ENCODE measurements around the gene VANGL1. TPM values are rescaled to one million over a fixed set of nuclear protein-coding genes. Genes with fewer than 3 reads are reported as not detected.
A peak's percentile ranks its signal among the peaks of the same experiment; 100 is the strongest.

The VANGL1 gene
- total RNA-seq, 1 donor from 2014 or later = 5.2 TPM

DNA sequence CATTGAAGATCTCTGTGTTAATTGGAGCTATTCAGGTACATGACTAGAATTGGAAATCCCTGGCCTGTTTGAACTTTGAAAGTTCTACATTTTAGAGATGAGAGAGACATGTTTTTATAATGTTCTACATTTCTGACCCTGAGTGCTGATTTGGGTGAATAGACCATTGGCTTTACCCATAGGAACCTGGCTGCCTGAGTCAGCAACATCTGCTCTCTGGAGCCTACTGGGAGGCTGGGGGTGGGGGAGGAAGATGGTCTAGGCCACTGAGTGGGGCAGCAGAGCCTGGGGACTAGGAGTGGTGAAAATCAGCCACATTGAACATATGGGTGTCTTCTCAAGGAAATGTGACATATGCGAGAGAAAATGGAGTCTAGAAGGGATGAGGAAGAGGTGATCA lies 1.4 kb upstream of the VANGL1 start:
- intact Hi-C loops (cut with DNase I) = no loop called here
- DNase-seq (no peak), ATAC-seq (ENCODE audit: poor library complexity) (no peak)

DNA sequence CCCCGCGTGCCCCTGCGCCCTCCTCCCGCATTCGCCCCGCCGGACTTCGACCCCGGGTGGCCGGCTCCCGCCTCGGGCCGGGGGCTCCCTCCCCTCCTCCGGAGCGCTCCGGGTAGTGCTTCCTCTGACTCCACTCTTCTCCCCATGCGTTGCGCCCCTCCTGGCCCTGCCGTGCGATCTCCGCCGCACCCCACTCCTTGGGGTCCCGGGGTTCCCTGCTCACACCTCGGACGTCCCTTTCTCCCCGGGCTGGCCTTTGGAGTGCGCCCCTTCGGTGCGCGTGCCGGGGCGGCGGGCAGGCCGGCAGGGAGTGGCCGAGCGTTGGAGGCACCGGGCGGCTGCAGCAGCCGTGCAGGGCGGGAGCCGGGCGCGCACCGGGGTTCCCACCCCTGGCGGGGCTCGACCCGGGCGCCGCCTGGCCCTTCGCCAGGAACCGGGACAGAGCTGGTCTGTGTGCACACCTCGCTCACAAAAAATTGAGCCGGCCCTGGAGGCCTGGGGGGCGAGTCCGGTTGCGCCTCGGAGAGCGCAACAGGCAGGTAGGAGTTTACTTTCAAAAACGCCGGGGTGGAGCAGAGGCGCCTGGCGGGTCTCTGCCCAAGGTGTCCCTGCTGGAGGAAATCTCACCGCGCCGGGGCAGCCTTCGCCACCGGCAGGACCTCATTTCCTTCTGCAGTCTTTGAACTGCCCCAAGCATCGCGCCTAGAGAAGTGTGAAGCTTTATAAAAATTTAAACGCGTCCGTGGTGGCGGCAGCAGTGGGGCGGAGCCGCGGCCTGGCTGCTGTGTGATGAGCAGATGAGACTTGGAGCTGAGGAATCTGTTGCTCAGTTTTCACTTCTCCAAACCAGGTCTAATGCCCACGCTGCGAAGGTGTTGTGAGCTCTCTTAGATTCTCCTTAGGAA lies 650 bp downstream of the VANGL1 start:
- peak; percentile 66 for DNase-seq
- peak; percentile 74 for ATAC-seq (ENCODE audit: poor library complexity)
- intact Hi-C loops (cut with DNase I) = no loop called here

GRCh38 chr1:115643225-115643624 lies 1.5 kb downstream of the VANGL1 start:
- intact Hi-C loops (cut with DNase I) = no loop called here
- no peak for DNase-seq
- ATAC-seq (ENCODE audit: poor library complexity) = no peak

DNA sequence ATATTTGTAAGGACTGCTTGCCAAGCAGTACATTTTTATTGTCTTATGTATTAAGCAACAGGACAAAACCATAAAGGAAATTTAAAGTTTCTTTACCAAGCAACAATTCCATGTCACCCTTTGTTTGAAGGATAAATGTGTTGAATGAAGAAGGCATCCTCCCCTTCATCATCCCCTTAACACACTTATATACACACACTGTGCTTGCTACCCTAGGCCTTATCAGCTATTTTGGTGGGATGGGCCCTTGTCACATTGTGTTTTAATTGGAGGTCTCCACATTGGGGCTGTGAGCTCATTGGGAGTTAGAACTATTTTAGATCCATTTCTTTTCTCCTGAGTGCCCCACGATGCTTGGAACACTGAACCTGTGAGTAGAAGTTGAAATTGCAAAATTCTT lies 1.9 kb downstream of the VANGL1 start:
- no peak for DNase-seq
- ATAC-seq (ENCODE audit: poor library complexity) = no peak
- intact Hi-C loops (cut with DNase I) = no loop called here

- intact Hi-C loops (cut with DNase I) = no loop called here
- ATAC-seq (ENCODE audit: poor library complexity) = no peak
- no peak for DNase-seq
Measured at GRCh38 chr1:115644109-115644508, 2.3 kb downstream of the VANGL1 start.

- DNase-seq (no peak), ATAC-seq (ENCODE audit: poor library complexity) (no peak)
- intact Hi-C loops (cut with DNase I) = no loop called here
Measured at GRCh38 chr1:115647047-115647446, 5.3 kb downstream of the VANGL1 start.

DNA sequence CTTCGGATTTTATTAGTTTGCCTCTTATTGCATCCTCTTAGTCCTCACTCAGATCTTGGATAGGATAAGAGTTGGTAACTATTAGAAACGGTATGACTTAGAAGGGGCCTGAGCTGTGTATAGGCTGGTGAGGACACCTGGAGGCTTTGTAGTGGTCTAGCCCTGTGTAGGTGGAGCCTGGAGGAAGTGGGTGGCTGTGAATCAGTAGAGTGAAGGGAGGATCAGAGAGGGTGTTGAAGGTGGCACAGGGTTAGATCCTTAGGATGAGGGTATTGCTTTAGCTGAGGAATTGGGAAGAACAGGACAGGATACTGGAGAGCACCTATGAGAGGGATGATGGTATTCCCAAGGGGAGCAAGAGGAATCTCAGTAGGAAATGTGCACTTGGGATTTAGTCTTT lies 5.7 kb downstream of the VANGL1 start:
- no peak for ATAC-seq (ENCODE audit: poor library complexity)
- intact Hi-C loops (cut with DNase I) = no loop called here
- no peak for DNase-seq

DNA sequence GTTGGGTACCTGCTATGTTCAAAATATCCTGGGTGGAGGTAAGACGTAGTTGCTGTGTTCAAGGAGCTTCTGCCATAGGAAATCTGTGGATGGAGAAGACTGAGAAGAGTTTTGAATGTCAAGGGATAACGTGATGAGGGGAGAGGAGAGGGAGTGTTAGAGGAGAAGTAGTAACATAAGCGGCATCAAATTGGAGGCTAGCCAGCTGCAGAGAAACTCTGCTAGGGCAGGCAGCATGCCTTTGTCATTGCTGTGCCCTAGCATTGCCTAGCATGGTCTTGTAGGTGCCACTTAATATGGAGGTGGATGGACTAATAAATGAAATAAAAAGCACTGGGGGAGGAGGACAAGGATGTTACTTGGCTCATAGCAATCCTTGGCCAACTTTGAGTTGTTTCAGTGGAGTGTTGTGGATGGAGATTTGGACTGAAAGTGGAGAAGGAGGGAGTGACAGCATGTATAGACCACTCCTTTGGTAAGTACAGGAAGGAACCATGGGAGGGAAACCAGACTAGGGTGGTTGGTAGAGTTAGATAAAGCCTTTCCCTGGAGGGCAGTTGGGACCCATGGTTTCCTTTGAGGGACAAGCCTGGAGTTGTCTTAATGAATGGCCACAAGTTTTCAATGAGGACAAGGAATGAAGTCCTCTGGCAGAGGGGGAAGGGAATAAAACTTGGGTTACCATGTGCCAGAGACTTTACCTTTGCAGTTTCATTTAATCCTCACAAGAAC lies 6.3 kb downstream of the VANGL1 start:
- intact Hi-C loops (cut with DNase I) = no loop called here
- DNase-seq (no peak), ATAC-seq (ENCODE audit: poor library complexity) (peak; percentile 51)

DNA sequence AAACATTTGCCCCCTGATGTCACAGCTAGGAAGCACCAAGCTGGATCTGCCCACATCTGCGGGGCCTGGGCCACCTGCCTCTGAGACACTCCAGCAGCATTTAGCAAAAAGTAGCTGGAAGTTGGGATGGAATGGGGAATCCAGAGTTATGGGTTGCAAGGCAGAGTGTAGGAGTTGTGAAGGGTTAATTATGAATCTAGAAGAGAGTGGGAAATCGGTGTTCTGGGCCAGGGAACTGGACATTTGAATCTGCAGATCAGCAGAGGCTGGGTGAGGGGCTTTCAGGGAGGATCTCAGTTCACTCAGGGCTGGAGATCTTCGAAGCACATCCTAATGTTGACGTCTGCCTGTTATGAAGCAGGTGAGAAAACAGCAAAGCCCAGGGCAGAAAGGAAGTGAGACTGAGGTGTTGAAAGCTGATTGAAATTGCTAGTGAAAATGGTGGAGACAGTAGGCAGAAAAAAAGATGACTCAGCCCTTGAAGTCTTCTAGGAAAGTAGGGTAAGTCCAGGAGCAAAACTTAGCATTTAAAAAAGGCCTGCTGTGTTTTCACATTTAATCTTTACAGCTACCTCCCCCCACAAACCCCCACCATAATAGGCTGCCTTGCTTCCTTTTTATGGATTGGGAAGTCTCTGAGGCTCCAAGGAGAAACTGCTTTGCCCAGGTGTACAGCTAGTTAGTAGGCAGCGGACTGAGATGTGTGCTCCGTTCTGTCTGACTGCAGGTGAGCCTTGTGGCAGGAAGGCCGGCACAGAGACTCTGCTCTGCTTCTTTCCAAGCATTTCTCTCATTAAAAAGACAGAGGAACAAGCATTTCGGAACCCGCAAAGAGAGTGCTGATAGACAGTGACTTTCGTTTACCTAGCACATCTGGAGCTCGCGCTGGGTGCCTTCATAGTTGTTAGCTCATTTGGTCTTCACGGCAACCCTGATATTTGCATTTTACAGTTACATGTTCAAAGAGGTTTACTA lies 7.2 kb downstream of the VANGL1 start:
- peak; percentile 32 for ATAC-seq (ENCODE audit: poor library complexity)
- intact Hi-C loops (cut with DNase I) = no loop called here
- no peak for DNase-seq

DNA sequence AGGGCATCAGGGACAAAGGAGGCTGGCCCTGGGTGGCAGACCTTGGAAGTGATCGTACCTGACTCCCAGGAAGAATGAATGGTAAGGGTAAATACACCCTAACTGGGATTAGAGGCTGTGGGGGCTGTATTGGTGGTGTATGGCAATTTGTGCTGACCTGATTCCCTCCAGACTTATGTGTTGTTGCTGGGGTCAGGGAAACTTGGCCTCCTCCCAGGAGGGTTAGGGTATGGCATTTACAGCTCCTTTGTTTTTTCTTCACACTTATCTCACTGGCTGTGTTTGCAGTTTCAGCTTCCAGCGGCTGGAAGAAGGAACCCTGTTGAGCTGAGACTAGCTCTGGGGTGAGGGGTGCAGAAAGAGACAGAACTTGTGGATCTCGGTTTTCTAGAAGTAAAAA lies 8.2 kb downstream of the VANGL1 start:
- intact Hi-C loops (cut with DNase I) = no loop called here
- no peak for ATAC-seq (ENCODE audit: poor library complexity)

GRCh38 chr1:115650961-115651360 lies 9.2 kb downstream of the VANGL1 start:
- ATAC-seq (ENCODE audit: poor library complexity) = no peak
- intact Hi-C loops (cut with DNase I) = no loop called here

More for the DNA sequence above, 8.2 kb downstream of the VANGL1 start:
- no peak for DNase-seq

GRCh38 chr1:115651391-115651790 lies 9.6 kb downstream of the VANGL1 start:
- ATAC-seq (ENCODE audit: poor library complexity) = no peak
- intact Hi-C loops (cut with DNase I) = no loop called here
- DNase-seq = no peak

More at GRCh38 chr1:115650961-115651360, 9.2 kb downstream of the VANGL1 start:
- no peak for DNase-seq

DNA sequence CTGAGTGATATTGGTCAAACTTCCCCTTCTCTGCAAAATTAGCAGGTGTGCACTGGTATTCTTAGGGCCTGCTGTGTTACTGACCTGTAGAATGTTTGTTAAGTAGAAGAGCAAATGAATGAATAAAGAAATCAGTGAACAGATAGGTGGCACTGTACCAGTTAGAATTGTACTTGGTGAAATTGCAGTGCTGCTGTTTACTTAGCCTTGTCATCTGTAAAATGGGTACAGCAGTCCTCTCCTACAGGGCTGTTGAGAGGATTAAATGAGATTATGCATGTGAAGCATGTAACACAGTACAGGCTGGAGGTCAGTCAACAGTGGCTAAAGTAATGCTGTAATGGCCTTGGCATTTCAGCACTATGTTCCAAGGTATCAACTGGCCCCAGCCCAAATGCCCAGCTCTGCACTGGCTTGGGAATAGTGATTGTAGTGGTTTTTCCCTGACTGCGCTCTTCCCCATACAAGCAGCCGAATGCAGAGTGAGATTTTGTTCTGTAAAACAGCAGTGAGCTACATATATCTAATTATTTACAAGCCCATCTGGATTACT lies 10.5 kb downstream of the VANGL1 start:
- ATAC-seq (ENCODE audit: poor library complexity) (peak; percentile 51), DNase-seq (no peak)
- intact Hi-C loops (cut with DNase I) = no loop called here

DNA sequence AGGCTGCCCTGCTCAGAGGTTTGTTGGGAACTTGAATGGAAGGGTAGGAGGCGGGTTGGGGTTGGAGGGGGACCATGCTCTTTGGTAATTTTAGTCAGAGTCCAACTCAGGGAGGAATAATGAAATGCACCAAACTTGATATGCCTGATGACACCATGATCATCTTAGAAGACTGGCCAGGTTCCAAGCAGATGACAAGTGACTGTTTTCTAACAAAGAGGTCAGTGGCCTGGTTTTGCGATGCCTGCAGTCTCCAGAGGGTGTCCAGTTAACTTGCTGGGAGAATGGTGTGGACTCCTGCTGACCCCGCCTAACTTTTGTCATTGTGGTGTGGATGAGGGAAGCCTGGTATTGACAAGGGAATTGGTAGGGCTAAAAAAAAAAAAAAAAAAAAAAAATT lies 12.4 kb downstream of the VANGL1 start:
- DNase-seq = no peak
- intact Hi-C loops (cut with DNase I) = no loop called here
- no peak for ATAC-seq (ENCODE audit: poor library complexity)

GRCh38 chr1:115654663-115655305 lies 13.0 kb downstream of the VANGL1 start:
- DNase-seq (peak; percentile 53), ATAC-seq (ENCODE audit: poor library complexity) (peak; percentile 42)
- intact Hi-C loops (cut with DNase I) = no loop called here

GRCh38 chr1:115655306-115655663 lies 13.5 kb downstream of the VANGL1 start:
- ATAC-seq (ENCODE audit: poor library complexity) (peak; percentile 28), DNase-seq (no peak)
- intact Hi-C loops (cut with DNase I) = no loop called here

DNA sequence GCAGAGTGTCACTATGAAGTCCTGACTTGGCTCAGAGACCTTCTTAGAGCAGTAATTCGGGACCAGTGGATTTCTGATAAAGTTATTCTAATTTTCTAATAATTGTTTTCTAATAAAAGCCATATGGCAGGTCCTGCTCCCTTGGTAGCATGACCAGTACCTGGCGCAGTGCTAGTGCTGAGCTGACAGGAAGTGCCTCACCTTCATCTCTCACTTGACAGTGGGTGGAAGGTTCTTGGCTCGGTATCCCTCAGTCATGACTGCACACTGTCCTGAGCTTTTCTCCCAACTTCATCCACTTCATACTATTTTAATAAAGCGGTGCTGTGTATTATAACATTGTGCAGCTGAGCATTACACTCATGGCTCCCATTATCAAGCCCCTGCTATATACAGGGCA lies 14.1 kb downstream of the VANGL1 start:
- intact Hi-C loops (cut with DNase I) = no loop called here
- DNase-seq = no peak
- ATAC-seq (ENCODE audit: poor library complexity) = no peak

- no peak for ATAC-seq (ENCODE audit: poor library complexity)
- intact Hi-C loops (cut with DNase I) = no loop called here
- no peak for DNase-seq
Measured at GRCh38 chr1:115656461-115657077, 14.8 kb downstream of the VANGL1 start.
